Coronary artery (tissue), 2 donors: Measurements from ENCODE around the gene FOXK1.
"Not testable (repeated sequence)": the region's sequence is repeated elsewhere in the genome, so short reads cannot be mapped to it uniquely, and the experiment has no call there.

Source experiments
- DNase-seq: peaks from one replicate; pipeline ENCODE4 v3.0.0-alpha.2; 2017; ENCODE audit warnings: low spot score
- H3K27ac ChIP-seq, 2 donors: fragments of 200-600 bp; sonication (generic); one replicate each; pipeline ENCODE4 v1.5.1; 2016 to 2019
- H3K4me3 ChIP-seq: fragments of 200-600 bp; sonication (generic); 2 replicates; pipeline ENCODE4 v1.5.1; 2016; ENCODE audit warnings: mild to moderate bottlenecking, moderate library complexity
- CTCF ChIP-seq: fragments of 200-600 bp; sonication (generic); IDR thresholded peaks from one replicate; pipeline ENCODE4 v1.5.1; 2019; ENCODE audit warnings: antibody characterized with exemption

FOXK1 gene

GRCh38 chr7:4667776-4668509, 14.2 kb upstream of the FOXK1 start:
- no peak for DNase-seq
- Histone ChIP-seq H3K4me3 (peak overlapping the region; percentile 45), H3K27ac (peak overlapping the region; percentile 78 to 93)
- no peak for TF ChIP-seq CTCF

GRCh38 chr7:4668510-4668847, 13.6 kb upstream of the FOXK1 start:
- Histone ChIP-seq H3K4me3 (no peak overlapping the region), H3K27ac (peak overlapping the region; percentile 78 to 93)
- TF ChIP-seq CTCF, result no peak
- no peak for DNase-seq

GRCh38 chr7:4670791-4671190, 11.3 kb upstream of the FOXK1 start:
- no peak for TF ChIP-seq CTCF
- Histone ChIP-seq H3K4me3 (no peak overlapping the region), H3K27ac (peak overlapping the region in 1 of 2 donors; percentile 93)
- no peak for DNase-seq

GRCh38 chr7:4675771-4676367, 6.2 kb upstream of the FOXK1 start:
- no peak for TF ChIP-seq CTCF
- Histone ChIP-seq H3K4me3 (no peak overlapping the region), H3K27ac (no peak overlapping the region)
- no peak for DNase-seq

GRCh38 chr7:4677518-4677917, 4.6 kb upstream of the FOXK1 start:
- H3K27ac ChIP-seq, DNase-seq, H3K4me3 ChIP-seq: not testable (repeated sequence)

- peak overlapping the region; percentile 86 for H3K4me3 ChIP-seq
- H3K27ac ChIP-seq, result peak overlapping the region; percentile 72 to 95
- DNase-seq, result no peak
- TF ChIP-seq CTCF, result no peak
Observed at GRCh38 chr7:4681218-4681851, 760 bp upstream of the FOXK1 start.

GRCh38 chr7:4682621-4683042, 537 bp downstream of the FOXK1 start:
- H3K27ac ChIP-seq, result peak overlapping the region; percentile 95
- H3K4me3 ChIP-seq, result peak overlapping the region; percentile 86
- no peak for TF ChIP-seq CTCF
- no peak for DNase-seq
